ENCODE measurements around the gene AFF4. TPM values are rescaled to one million over a fixed set of nuclear protein-coding genes. Genes with fewer than 3 reads are reported as not detected.
"Not testable (repeated sequence)": the region's sequence is repeated elsewhere in the genome, so short reads cannot be mapped to it uniquely, and the experiment has no call there.

The AFF4 gene
- 10 to 100 TPM; 38.8 to 57.4 (median 45.5) TPM for polyA plus RNA-seq (ENCODE audit: insufficient read length in 10 of 10)
- long read RNA-seq, donor 1, partial matches to known transcripts: 6 of 6 reads
- long read RNA-seq, donor 1, other reads (novel, unspliced or antisense): 0 of 6 reads
- long read RNA-seq, donor 2, partial matches to known transcripts: 0 of 1 reads
- long read RNA-seq, donor 2, other reads (novel, unspliced or antisense): 0 of 1 reads
- long read RNA-seq, donor 3: 0 reads
- long read RNA-seq, donor 4: 0 reads
- long read RNA-seq, donor 5, partial matches to known transcripts: 10 of 11 reads
- long read RNA-seq, donor 5, other reads (novel, unspliced or antisense): 0 of 11 reads
- long read RNA-seq, donor 6, full-length matches to known transcripts: 2 of 2 reads
- long read RNA-seq, donor 6, partial matches to known transcripts: 0 of 2 reads
- long read RNA-seq, donor 6, other reads (novel, unspliced or antisense): 0 of 2 reads
- long read RNA-seq, donor 7, full-length matches to known transcripts: 3 of 3 reads
- long read RNA-seq, donor 7, partial matches to known transcripts: 0 of 3 reads
- long read RNA-seq, donor 7, other reads (novel, unspliced or antisense): 0 of 3 reads
- long read RNA-seq, donor 8: 0 reads
- long read RNA-seq, donor 9: 0 reads

- DNase-seq: peak; percentile 96 to 99 (median 97)
Measured at GRCh38 chr5:132963171-132964104, at the start of gene AFF4. Gene AFF4, minus strand, starts transcription at chr5:132963634. Its CDS starts 26,445 bp downstream, at chr5:132937189.

GRCh38 chr5:133008455-133008854, 45.0 kb upstream of the AFF4 start:
- not testable (repeated sequence) for DNase-seq

GRCh38 chr5:133006653-133007052, 43.2 kb upstream of the AFF4 start:
- DNase-seq: no peak

- DNase-seq: no peak
Measured at GRCh38 chr5:132999246-132999645, 35.8 kb upstream of the AFF4 start.

- no peak for DNase-seq
Measured at GRCh38 chr5:132998556-132998955, 35.1 kb upstream of the AFF4 start.

GRCh38 chr5:132996307-132996706, 32.9 kb upstream of the AFF4 start:
- no peak for DNase-seq

- DNase-seq: no peak
Measured at GRCh38 chr5:132987531-132988408, 24.3 kb upstream of the AFF4 start.

GRCh38 chr5:132982971-132983370, 19.5 kb upstream of the AFF4 start:
- not testable (repeated sequence) for DNase-seq

- no peak for DNase-seq
Measured at GRCh38 chr5:132981288-132981687, 17.9 kb upstream of the AFF4 start.

GRCh38 chr5:132979976-132980375, 16.5 kb upstream of the AFF4 start:
- DNase-seq: no peak

GRCh38 chr5:132979367-132979940, 16.0 kb upstream of the AFF4 start:
- no peak for DNase-seq

GRCh38 chr5:132976852-132977251, 13.4 kb upstream of the AFF4 start:
- DNase-seq: no peak

- DNase-seq: not testable (repeated sequence)
Measured at GRCh38 chr5:132972436-132972828, 9.0 kb upstream of the AFF4 start.

- peak in 1 of 3 donors; percentile 20 for DNase-seq
Measured at GRCh38 chr5:132971483-132972435, 8.3 kb upstream of the AFF4 start.

GRCh38 chr5:132965120-132965519, 1.7 kb upstream of the AFF4 start:
- no peak for DNase-seq

- DNase-seq: peak; percentile 64 to 92 (median 82)
Measured at GRCh38 chr5:132962429-132963021, 909 bp downstream of the AFF4 start.

- peak; percentile 48 to 71 (median 55) for DNase-seq
Measured at GRCh38 chr5:132961887-132962286, 1.5 kb downstream of the AFF4 start.

- DNase-seq: not testable (repeated sequence)
Measured at GRCh38 chr5:132961123-132961815, 2.2 kb downstream of the AFF4 start.
